C4-2B (cell line): ENCODE measurements around the gene ADAMTSL1.

Experiments
- ZFX ChIP-seq: fragments of 450-650 bp; IDR thresholded peaks from 2 replicates; pipeline ENCODE4 v1.6.1; 2017
- TF ChIP-seq, protein P1 (sequence below): fragments of 450-650 bp; conservative IDR thresholded peaks from 2 replicates; pipeline ENCODE4 v1.5.1; 2017; ENCODE audit warnings: mild to moderate bottlenecking

DNA sequence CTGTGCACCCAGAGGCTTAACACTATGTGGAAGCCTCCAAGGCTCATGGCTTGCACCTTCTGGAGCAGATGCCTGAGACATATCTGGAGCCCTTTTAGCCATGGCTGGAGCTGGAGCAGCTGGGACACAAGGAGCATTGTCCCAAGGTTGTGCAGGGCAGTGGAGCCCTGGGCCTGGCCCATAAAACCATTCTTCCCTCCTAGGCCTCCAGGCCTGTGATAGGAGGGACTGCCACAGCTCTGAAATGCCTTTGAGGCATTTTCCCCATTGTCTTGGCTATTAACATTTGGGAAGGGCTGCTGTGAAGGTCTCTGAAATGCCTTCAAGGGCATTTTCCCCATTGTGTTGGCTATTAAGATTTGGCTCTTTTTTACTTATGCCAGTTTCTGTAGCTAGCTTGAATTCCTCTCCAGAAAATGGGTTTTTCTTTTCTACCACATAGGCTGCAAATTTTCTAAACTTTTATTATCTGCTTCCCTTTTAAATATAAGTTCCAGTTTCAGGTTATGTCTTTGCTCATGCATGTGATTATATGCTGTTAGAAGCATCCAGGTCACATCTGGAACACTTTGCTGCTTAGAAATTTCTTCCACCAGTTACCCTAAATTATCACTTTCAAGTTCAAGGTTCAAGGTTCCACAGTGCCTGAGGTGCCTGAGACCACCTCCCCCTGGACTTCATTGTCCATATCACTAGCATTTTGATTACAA, 221.2 kb downstream of the ADAMTSL1 start:
- TF ChIP-seq, protein P1, sequence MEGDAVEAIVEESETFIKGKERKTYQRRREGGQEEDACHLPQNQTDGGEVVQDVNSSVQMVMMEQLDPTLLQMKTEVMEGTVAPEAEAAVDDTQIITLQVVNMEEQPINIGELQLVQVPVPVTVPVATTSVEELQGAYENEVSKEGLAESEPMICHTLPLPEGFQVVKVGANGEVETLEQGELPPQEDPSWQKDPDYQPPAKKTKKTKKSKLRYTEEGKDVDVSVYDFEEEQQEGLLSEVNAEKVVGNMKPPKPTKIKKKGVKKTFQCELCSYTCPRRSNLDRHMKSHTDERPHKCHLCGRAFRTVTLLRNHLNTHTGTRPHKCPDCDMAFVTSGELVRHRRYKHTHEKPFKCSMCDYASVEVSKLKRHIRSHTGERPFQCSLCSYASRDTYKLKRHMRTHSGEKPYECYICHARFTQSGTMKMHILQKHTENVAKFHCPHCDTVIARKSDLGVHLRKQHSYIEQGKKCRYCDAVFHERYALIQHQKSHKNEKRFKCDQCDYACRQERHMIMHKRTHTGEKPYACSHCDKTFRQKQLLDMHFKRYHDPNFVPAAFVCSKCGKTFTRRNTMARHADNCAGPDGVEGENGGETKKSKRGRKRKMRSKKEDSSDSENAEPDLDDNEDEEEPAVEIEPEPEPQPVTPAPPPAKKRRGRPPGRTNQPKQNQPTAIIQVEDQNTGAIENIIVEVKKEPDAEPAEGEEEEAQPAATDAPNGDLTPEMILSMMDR, result no peak
- no peak for TF ChIP-seq ZFX
